ENCODE measurements around the gene CACNA2D3.
"Not testable (repeated sequence)": the region's sequence is repeated elsewhere in the genome, so short reads cannot be mapped to it uniquely, and the experiment has no call there.

The CACNA2D3 gene

DNA sequence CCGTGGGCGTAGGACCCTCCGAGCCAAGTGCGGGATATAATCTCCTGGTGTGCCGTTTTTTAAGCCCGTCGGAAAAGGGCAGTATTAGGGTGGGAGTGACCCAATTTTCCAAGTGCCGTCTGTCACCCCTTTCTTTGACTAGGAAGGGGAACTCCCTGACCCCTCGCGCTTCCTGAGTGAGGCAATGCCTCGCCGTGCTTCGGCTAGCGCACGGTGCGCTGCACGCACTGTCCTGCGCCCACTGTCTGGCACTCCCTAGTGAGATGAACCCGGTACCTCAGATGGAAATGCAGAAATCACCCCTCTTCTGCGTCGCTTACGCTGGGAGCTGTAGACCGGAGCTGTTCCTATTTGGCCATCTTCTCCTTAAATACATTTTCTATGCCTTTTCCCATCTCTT is 342.2 kb downstream of the CACNA2D3 start:
- not testable (repeated sequence) for DNase-seq (ENCODE audit: low read depth)

DNA sequence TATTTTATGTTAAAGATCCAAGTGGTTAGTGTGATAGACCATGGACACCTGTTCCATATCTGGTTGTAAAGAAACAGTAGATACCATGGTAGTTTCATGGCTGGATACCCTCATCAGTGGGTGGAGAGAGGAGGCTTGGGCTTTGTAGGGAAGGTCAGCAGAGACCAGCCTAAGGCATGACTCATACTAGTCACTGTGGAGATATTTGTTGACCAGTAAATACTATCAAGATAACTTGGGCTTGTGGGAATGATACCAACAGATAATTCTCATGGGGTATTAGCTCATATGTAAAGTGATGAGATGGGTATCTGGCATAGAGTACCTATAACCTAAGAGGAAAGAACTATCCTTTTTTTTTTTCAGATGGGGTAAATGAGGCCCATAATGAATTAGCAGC is 354.5 kb downstream of the CACNA2D3 start:
- DNase-seq (ENCODE audit: low read depth): no peak

DNA sequence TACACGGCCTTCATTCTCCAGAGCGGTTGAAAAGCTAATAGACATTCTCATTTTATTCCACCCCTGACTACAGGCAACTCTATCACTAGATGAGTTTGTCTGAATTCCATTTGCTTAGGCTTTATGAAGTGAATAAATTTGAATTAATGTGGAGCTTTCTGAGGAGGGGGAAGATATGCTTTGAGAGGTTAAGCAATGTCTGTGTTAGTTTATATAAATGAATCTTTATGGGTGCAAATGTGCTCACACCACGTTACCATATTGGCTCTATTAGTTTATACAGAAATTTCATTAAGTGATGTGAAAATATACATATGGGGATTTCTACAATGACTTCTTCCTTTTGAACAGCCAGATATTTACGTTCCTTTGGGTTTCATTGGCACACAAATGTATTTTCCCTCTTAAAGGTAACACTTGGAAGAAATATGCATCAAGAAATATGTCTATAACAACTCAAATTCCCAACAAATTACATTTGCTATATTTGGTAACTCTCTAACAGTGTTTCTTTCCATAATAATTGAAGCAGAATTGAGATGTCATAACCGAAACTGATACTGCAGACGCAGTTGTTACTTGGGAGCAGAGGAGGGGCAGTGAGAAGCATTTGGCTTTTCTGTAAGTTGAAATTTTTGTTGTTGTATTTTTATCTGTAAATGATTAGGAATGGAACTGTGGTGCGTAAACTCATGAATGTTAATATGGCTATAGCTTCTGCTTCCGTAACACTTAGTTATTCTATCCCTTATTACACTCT is 359.4 kb downstream of the CACNA2D3 start:
- no peak for DNase-seq (ENCODE audit: low read depth)

DNA sequence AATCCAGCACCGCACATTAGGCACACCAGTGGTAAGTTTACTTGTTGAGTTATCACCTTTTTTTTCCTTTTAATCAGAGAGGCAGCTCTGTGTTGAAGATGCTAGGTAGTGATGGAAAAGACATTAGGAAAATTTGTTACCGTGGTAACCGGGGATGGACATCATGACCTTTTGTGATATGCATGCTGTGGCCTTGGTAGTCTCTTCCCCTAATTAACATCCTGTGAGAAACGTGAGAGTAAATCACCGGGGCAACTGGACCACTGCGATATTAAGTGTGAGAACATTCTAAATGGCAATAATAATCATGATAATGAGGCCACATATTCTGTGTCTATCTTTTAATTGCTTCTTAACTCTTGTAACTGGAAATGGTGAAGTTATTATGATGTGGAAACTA is 362.0 kb downstream of the CACNA2D3 start:
- DNase-seq (ENCODE audit: low read depth): no peak

DNA sequence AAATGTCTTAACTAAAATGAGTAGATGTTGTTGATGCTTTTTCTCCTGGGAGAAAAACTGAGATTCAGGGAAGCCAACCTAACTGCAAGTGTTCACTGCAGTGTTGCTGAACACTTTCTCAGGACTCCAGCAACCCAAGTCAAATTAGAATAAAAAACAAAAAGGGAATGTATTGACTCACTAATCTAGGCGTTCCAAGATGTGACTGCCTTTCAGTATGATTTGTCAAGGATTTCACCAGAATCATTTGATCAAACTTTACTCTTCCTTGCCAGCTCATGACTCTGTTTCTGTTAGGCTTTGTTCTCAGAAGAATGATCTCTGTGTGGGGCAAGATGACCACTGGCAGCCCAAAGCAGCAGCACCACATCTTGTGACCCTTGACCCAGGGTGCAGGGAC is 364.0 kb downstream of the CACNA2D3 start:
- no peak for DNase-seq (ENCODE audit: low read depth)

DNA sequence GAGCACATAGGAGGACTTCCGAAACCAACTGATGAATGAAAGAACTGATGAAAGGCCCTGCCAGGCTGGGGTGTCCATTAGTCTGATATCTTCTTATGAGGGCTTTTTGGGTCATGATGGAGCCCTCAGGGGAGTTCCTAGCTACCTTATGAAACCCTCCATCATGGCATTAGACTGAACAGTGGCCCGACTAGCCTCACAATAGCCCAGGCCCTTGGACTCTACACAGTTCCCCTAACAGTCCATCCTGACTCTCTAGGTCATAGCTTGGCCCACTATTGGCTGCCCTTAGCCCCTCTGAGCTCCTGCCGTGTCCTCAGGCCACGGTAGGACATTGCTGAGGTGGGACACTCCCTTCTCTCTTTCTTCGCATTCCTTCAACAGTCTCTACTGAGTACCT is 365.9 kb downstream of the CACNA2D3 start:
- DNase-seq (ENCODE audit: low read depth): no peak

DNA sequence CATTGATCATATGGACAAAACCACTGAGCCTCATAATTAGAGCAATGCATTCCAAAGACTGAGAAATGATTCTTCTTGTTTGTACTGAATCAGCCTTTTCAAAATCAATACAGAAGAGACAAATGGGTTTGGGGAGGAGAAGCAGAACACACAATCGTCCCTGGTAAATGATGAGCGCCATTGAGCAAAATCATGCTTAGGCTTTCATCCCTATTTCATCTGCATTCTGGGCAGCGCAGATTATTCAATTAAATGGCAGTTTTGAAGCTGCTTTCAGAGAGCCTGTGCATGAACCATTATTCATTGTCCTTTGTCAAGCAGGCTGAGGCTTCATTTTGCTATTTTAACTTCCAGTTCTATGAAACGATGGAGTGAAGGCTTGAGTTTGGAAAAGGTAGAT is 371.9 kb downstream of the CACNA2D3 start:
- DNase-seq (ENCODE audit: low read depth): no peak

DNA sequence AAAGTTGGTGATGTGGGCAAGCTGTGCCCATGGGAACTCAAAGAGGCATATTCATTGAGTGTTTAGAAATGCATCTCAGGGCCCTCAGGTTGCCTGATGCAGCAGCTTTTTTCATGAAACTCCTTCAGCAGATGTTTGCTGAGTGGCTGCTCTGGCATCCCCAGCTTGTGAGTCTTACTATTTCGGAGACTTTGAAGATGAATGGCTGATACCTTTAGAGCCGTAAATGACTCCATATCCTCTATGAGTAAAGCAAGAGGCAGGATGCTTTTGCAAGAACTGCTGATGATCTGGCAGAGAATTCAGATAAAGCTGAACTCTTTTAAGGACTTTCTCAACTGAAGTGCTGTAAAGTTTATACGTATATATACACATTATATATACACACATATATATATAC is 384.3 kb downstream of the CACNA2D3 start:
- DNase-seq (ENCODE audit: low read depth): no peak

DNA sequence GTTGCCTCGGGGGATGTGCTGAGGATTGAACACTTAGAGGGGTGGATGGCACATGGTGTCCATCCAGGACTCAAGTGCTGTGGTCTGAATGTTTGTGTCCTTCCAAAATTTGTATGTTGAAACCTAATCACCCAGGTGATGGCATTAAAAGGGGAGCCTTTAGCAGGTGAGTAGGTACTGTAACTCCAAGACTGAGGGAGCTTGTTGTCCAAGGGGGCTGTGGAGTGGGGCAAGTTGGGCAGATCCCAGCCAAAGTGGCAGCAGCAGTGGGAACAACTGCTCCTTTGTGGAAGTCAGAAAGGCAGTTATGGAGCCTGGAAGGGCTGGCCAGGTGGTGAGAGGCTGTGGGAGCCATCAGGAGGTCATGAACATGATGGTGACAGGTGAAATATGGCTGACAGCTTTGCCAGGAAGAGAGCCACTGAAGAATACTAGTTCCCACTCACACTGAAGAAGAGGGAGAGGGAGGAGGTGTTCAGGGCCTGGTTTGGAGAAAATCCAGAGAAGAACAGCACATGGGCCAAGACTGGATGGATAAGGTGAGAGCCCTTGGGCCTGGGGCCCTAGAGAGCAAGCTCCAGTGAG is 385.6 kb downstream of the CACNA2D3 start:
- DNase-seq (ENCODE audit: low read depth): no peak

DNA sequence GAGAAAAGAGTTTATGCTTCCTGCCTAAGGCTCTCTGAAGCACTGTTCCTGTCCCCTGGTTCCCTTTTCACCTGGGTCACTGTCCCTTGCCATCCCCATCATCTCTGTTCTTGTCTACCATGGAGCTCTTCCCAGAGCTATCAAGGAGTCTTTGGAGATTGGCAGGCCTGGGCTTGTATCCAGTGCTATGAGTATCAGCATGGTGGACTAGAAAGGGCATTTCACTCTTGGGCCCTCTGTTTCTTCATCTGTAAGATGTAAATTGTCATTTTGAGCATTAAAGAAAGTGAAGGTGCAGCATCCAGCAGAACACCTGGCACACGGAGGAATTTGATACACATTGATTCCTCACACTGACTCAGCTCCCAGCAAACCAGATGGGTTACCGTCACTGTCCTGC is 388.2 kb downstream of the CACNA2D3 start:
- DNase-seq (ENCODE audit: low read depth): no peak

DNA sequence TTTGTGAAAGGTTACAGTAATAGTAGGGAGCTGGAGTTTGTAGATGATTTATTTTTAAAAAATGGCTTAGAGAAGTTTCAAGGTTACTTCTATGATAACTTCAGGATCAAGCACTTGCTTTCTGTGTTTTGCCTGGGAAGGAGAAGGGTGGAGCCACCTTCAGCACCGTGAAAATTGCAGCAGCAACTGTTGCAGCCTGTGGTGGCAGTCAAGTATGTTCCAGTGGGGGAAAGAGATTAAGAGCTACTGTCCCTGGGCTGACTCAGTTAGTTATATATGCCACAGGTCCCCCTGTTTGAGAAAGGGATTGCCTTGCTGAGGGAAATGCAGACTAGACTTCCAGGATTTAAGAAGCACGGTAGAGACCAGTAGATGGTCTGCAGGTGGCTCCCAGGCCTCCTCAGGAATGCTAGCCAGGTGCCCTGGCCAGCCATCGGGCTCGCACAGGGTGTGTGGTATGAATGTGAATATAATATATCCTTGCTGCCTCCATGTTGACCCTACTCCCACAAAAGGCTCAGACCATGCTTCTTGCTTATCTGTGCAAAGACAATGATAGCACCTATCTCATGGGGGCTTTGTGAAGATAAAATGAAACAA is 389.5 kb downstream of the CACNA2D3 start:
- no peak for DNase-seq (ENCODE audit: low read depth)

DNA sequence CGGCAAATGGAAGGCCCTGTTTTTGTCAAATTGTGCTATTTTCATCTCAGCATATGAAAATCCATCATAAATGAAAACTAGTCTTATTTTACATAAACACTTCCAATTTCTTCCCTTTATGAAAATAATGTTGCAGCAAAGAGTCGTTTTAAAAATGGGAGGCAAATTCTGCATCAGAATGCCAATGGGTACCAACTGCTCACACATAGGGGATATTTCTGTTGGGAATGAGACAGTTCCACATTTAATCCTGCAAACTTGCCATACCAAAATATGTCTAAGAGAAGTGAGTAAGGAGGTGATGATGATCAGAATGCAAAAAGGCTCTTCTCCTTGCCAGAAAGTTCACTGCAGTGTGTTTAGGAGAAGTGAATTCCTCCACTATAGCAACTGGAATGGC is 391.7 kb downstream of the CACNA2D3 start:
- DNase-seq (ENCODE audit: low read depth): no peak

DNA sequence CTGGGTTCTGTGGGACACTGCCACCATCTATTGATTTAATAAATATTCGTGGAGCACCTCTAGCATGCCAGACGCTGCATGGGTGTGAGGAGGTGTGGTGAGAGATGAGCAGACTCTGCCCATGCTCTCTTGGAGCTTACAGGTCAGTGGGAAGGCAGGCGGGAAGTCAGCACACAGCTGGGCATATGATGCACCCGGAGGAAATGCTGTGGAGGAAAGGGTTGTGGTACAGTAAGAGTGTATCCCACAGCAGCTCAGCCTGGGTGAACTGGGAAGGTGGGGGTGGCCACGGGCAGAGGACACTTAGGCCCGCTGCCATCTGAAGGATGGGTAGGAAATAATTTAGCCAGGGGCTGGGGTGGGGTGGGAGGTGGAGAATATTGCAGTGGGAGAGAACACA is 392.1 kb downstream of the CACNA2D3 start:
- DNase-seq (ENCODE audit: low read depth): no peak

DNA sequence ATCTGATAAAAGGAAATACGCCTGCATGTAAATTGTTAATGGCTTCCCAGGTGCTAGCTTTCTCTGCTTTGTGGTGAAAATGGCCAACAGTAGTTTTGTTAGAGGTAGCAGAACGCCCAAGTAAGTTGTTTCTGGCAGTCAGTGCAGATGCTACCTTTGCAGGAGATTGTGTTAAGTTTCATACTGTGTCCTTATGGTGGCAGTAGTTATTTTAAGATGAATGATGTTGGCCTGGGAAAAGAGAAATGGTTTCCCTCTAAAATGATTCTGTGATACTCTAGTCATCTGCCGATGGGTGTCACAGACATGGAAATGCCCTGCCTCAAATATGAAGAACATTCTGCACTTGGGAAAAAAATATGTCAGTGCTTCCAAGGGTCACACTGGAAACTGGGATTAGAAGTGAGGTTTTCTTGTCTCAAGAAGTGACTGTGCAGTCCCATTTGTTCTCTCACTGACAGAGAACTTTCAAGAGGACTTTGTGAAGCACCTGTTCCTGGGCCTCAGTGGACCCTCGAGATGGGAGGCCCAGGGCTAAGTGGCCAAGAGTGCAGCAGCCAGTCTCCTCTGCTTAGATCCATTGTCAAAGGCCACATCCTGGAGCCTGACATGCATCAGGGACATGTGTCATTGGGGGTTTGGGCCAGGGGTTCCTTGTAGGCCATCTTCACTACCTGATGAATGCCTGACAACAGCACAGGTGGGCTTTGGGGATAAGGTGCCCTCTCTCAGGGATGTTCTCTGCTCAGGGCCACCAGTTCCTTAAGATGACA is 393.3 kb downstream of the CACNA2D3 start:
- no peak for DNase-seq (ENCODE audit: low read depth)

DNA sequence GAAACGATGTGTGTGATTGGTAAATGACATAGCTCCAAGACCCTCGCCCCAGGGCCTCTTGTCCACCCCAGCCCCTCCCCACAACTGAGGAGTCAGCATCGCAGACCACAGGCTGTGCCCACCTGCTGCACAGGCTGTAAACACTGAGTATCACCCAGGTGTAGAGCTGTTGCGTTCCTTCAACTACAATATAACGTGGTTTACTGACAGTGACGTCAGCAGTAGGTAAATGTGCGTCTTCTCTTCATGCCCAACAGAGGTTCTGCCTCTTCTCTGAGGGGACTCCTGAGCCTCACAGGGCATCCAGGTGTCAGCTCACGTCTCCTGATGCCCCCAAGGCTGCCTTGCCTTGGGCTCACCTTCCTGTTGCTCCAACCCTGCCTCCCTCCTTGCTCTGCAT is 395.1 kb downstream of the CACNA2D3 start:
- no peak for DNase-seq (ENCODE audit: low read depth)

DNA sequence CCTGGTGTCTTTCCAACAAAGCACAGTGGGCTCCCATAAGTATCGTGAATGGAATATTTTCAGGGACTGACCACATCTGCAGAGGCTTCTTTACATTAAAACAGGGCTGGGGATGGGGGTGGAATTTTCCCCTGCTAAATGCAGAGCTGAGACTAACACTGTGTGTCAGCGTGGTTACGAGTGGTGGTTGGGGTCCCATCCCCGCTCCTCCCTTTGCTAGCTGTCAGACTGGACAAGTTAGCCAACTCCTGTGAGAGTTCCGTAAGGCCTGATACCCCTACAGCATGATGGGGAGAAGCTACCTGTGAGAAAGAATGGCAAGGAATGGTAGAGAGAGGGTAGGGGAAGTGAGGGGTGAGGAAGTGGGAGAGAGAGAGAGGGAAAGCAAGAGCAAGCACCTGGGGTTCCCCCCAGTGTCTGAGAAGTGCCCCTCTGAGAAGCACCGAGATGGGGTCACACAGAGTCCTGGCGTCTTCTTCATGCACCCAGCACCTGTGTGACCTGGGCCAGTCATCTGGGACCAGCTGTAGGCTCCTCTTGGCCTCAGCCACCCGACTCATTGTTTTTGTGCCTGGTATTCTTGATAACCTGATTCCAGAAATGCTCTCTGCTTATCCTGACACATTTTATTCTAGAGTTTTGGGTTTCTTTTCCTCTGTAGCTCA is 395.8 kb downstream of the CACNA2D3 start:
- no peak for DNase-seq (ENCODE audit: low read depth)

DNA sequence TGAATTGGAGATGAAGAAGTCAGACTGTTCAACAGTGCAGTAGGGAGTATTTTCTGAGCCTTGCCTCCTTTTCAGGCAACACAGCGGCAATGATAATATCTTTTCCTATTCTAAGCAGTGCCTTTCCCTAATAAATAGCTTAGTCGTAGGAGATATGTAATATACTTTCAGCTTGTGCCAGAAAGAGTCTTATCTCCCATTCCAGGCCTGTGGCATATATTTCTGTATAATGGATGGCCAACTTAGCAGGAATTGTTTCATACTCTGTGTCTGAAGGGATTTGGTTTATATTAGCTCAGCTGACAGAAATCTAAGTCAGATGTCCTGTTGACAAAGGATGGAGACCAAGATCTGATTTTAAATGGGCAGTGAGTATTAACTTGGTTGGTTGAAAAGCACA is 397.1 kb downstream of the CACNA2D3 start:
- no peak for DNase-seq (ENCODE audit: low read depth)

DNA sequence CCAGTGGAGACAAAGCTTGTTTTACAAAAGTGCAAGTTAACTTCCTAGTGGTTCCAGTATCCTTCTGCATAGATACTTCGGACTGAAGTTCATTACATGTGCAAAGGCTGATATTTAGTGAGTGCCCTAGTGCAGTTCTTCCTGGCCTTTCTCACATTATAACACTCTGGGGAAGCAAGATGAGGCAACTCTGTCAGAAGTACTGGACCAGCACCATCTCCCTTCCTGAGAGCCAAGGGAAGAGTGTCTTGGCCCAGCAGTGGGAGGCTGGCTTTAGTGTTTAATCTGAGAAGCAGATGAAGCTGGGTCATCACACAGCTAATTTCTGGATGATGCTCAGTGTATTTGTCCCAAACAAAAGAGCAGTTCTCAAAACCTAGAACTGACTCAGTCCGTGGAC is 397.7 kb downstream of the CACNA2D3 start:
- no peak for DNase-seq (ENCODE audit: low read depth)

DNA sequence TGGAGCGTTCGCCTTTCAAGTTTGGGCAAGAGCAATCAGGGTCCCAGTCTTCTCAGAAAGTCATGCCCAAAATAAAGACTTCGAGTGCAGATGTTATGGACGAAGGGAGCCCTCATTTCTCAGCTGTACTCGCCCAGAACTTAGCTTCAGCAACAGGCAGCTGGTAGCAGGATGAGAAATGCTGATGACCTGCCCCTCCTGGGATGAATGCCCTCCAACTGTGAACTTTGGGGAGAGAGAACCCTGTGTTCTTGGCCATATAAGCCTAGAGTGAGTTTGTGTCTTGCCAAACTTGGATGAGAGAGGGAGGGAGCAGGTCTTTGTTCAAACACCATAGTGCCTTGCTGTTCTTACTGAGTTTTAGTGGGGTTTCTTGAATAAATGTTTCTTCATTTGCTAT is 405.2 kb downstream of the CACNA2D3 start:
- DNase-seq (ENCODE audit: low read depth): no peak

DNA sequence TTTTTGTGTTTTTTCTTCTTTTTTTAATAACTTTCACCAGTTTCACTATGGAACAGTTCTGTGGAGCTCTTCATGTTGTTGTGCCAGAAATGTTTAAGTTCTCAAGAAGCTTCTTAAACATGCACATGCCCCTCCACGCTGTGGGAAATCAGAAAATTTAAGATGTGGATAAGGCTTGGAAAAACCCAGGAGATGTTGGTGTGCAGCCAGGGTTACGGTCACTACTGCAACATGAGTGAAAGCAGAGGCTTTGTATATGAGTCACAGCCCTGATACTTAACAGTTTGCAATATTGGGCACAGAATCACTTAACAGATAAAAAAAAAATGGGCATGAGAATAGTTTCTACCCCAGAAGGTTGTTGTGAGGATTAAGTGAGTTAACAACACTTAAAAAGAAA is 405.6 kb downstream of the CACNA2D3 start:
- DNase-seq (ENCODE audit: low read depth): no peak

DNA sequence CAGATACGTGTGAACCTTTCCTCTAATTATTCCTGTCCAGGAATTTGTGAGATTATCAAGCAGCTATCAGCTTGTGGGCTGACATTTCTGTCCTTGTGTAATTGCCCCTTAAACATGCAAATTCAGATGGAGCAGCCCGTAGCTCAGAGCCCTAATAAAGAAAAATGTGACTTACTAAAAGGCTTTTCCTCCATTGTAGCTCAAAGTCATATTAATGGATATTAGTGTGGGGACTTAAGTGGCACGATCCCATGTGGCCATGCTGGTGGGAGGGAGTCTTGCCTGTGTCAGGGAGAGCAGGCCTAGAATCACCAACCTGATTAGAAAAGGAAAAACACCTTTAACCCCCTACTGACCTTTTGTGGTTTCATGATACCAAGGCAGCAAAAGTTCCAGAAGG is 406.3 kb downstream of the CACNA2D3 start:
- no peak for DNase-seq (ENCODE audit: low read depth)

DNA sequence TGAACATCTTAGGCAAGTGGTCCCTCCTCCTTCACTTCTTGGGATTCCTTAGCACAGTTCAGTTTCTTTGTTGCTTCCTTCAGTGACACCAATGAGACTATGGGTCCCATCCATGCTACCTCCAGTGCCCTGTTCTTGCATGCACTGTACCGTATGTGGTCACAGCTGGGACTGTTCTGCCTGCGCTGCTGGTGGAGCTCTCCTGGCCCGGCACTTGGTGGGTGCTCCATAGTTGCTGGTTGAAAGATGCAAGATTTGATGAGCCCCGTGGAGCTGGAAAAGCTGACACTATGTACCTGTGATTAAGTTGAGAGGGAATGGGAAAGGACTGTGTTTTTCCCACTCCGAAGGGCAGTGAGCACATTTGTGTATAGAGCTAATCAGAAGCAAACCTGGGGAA is 407.7 kb downstream of the CACNA2D3 start:
- DNase-seq (ENCODE audit: low read depth): no peak

Data from activated T-helper 1 cell treated with Interleukin-2 at 50 U/mL for 16 hours (primary cell).